CD1c-positive myeloid dendritic cell (primary cell): Measurements from ENCODE around the gene SP1.
"Not testable (repeated sequence)": the region's sequence is repeated elsewhere in the genome, so short reads cannot be mapped to it uniquely, and the experiment has no call there.

ENCODE experiments used
- DNase-seq: peaks from one replicate; pipeline ENCODE4 v3.0.0-alpha.2; 2016; ENCODE audit errors: extremely low spot score

SP1 gene

GRCh38 chr12:53358836-53359419 lies 21.0 kb upstream of the SP1 start:
- DNase-seq: no peak

- not testable (repeated sequence) for DNase-seq
Observed at GRCh38 chr12:53361638-53362037, 18.3 kb upstream of the SP1 start.

GRCh38 chr12:53365245-53365904 lies 14.6 kb upstream of the SP1 start:
- DNase-seq: peak; percentile 84

GRCh38 chr12:53373554-53374133 lies 6.3 kb upstream of the SP1 start:
- peak; percentile 19 for DNase-seq

- DNase-seq: not testable (repeated sequence)
Observed at GRCh38 chr12:53374277-53374676, 5.7 kb upstream of the SP1 start.

GRCh38 chr12:53376747-53377146 lies 3.2 kb upstream of the SP1 start:
- no peak for DNase-seq

GRCh38 chr12:53378222-53378621 lies 1.8 kb upstream of the SP1 start:
- DNase-seq: no peak

- DNase-seq: no peak
Observed at GRCh38 chr12:53378724-53379388, 1.1 kb upstream of the SP1 start.

GRCh38 chr12:53379389-53380103 lies 430 bp upstream of the SP1 start:
- DNase-seq: peak; percentile 99

- DNase-seq: peak; percentile 55
Observed at GRCh38 chr12:53380794-53381730, 1.1 kb downstream of the SP1 start.

GRCh38 chr12:53381731-53382630 lies 2.0 kb downstream of the SP1 start:
- peak; percentile 81 for DNase-seq

- no peak for DNase-seq
Observed at GRCh38 chr12:53383258-53383657, 3.3 kb downstream of the SP1 start.

GRCh38 chr12:53386381-53386780 lies 6.4 kb downstream of the SP1 start:
- not testable (repeated sequence) for DNase-seq

GRCh38 chr12:53388932-53389331 lies 9.0 kb downstream of the SP1 start:
- DNase-seq: no peak

GRCh38 chr12:53389702-53390101 lies 9.7 kb downstream of the SP1 start:
- DNase-seq: no peak

- no peak for DNase-seq
Observed at GRCh38 chr12:53391724-53392123, 11.7 kb downstream of the SP1 start.

- DNase-seq: no peak
Observed at GRCh38 chr12:53399896-53400295, 19.9 kb downstream of the SP1 start.

- not testable (repeated sequence) for DNase-seq
Observed at GRCh38 chr12:53402351-53402750, 22.4 kb downstream of the SP1 start.

GRCh38 chr12:53402871-53403270 lies 22.9 kb downstream of the SP1 start:
- no peak for DNase-seq

GRCh38 chr12:53410951-53411350 lies 31.0 kb downstream of the SP1 start:
- no peak for DNase-seq
